H9 (cell line): ENCODE measurements around the gene GLB1L3. TPM values are rescaled to one million over a fixed set of nuclear protein-coding genes. Genes with fewer than 3 reads are reported as not detected.

Experiments
- DNase-seq: peaks from one replicate; pipeline ENCODE4 v3.0.0-alpha.2; 2017
- H2AFZ ChIP-seq: one replicate; pipeline ENCODE4 v1.6.1; 2013; ENCODE audit warnings: mild to moderate bottlenecking, low read length, control low read depth, moderate library complexity
- H2AK5ac ChIP-seq: 2 replicates; pipeline ENCODE4 v1.6.1; 2013; ENCODE audit warnings: low read length, control low read depth, mixed read lengths; ENCODE audit not compliant: insufficient read length
- H2BK120ac ChIP-seq: one replicate; pipeline ENCODE4 v1.6.1; 2013; ENCODE audit warnings: low read depth, mild to moderate bottlenecking, low read length, control low read depth, inconsistent platforms; ENCODE audit not compliant: poor library complexity, severe bottlenecking
- H2BK12ac ChIP-seq: 2 replicates; pipeline ENCODE4 v1.6.1; 2013; ENCODE audit warnings: low read length, control low read depth, mixed read lengths, low read depth; ENCODE audit not compliant: insufficient read length
- H2BK15ac ChIP-seq: 2 replicates; pipeline ENCODE4 v1.6.1; 2013; ENCODE audit warnings: low read depth, low read length, control low read depth
- H2BK20ac ChIP-seq: one replicate; pipeline ENCODE4 v1.6.1; 2013; ENCODE audit warnings: low read depth, mild to moderate bottlenecking, low read length, control low read depth, inconsistent platforms; ENCODE audit not compliant: poor library complexity, severe bottlenecking
- H2BK5ac ChIP-seq: 2 replicates; pipeline ENCODE4 v1.6.1; 2013; ENCODE audit warnings: low read length, control low read depth, mixed read lengths; ENCODE audit not compliant: insufficient read length
- H3K14ac ChIP-seq: 2 replicates; pipeline ENCODE4 v1.6.1; 2013; ENCODE audit warnings: low read length, control low read depth; ENCODE audit not compliant: insufficient read depth
- H3K18ac ChIP-seq: 2 replicates; pipeline ENCODE4 v1.6.1; 2013; ENCODE audit warnings: low read depth, mild to moderate bottlenecking, mixed read lengths, low read length, control low read depth; ENCODE audit not compliant: insufficient read length
- H3K23ac ChIP-seq: 2 replicates; pipeline ENCODE4 v1.6.1; 2013; ENCODE audit warnings: low read length, control low read depth, mixed read lengths, low read depth; ENCODE audit not compliant: insufficient read length
- H3K23me2 ChIP-seq: 2 replicates; pipeline ENCODE4 v1.6.1; 2013; ENCODE audit warnings: low read depth, mild to moderate bottlenecking, mixed read lengths, low read length, control low read depth; ENCODE audit not compliant: insufficient read length, poor library complexity, severe bottlenecking
- H3K27ac ChIP-seq: 2 replicates; pipeline ENCODE4 v1.5.1; 2013; ENCODE audit warnings: low read length, control low read depth, mixed read lengths, low read depth; ENCODE audit not compliant: insufficient read length
- H3K27me3 ChIP-seq: 2 replicates; pipeline ENCODE4 v1.6.1; 2013; ENCODE audit warnings: low read length, control low read depth, inconsistent platforms; ENCODE audit not compliant: insufficient read depth
- H3K4ac ChIP-seq: 2 replicates; pipeline ENCODE4 v1.6.1; 2013; ENCODE audit warnings: low read depth, mild to moderate bottlenecking, control low read depth, inconsistent platforms, low read length, moderate library complexity
- H3K4me1 ChIP-seq: 2 replicates; pipeline ENCODE4 v1.6.1; 2013; ENCODE audit warnings: low read length, control low read depth, inconsistent platforms; ENCODE audit not compliant: insufficient read depth
- H3K4me2 ChIP-seq: 2 replicates; pipeline ENCODE4 v1.6.1; 2013; ENCODE audit warnings: low read length, control low read depth, mixed read lengths; ENCODE audit not compliant: insufficient read length, insufficient read depth
- H3K56ac ChIP-seq: 2 replicates; pipeline ENCODE4 v1.6.1; 2013; ENCODE audit warnings: low read depth, mild to moderate bottlenecking, mixed read lengths, low read length, control low read depth; ENCODE audit not compliant: insufficient read length
- H3K79me1 ChIP-seq: 2 replicates; pipeline ENCODE4 v1.6.1; 2013; ENCODE audit warnings: low read depth, mild to moderate bottlenecking, moderate library complexity, low read length, control low read depth, inconsistent platforms; ENCODE audit not compliant: insufficient read depth, poor library complexity, severe bottlenecking
- H3K79me2 ChIP-seq: 2 replicates; pipeline ENCODE4 v1.6.1; 2013; ENCODE audit warnings: low read length, control low read depth, inconsistent platforms; ENCODE audit not compliant: insufficient read depth
- H3K9ac ChIP-seq: 2 replicates; pipeline ENCODE4 v1.6.1; 2013; ENCODE audit warnings: low read length, control low read depth, mixed read lengths; ENCODE audit not compliant: insufficient read length; ENCODE audit errors: extremely low read depth
- H3K9me3 ChIP-seq: one replicate; pipeline ENCODE4 v1.6.1; 2013; ENCODE audit warnings: low read depth, low read length, inconsistent platforms; ENCODE audit not compliant: control insufficient read depth
- H3T11ph ChIP-seq: one replicate; pipeline ENCODE4 v1.6.1; 2013; ENCODE audit warnings: mild to moderate bottlenecking, low read length, control low read depth, inconsistent platforms
- H4K20me1 ChIP-seq: one replicate; pipeline ENCODE4 v1.6.1; 2013; ENCODE audit not compliant: control insufficient read depth, insufficient read length, insufficient read depth
- H4K5ac ChIP-seq: 2 replicates; pipeline ENCODE4 v1.6.1; 2013; ENCODE audit warnings: low read depth, mild to moderate bottlenecking, mixed read lengths, low read length, control low read depth; ENCODE audit not compliant: insufficient read length
- H4K8ac ChIP-seq: replicated peaks from 2 replicates; pipeline ENCODE4 v1.6.1; 2013; ENCODE audit warnings: low read length, control low read depth, mixed read lengths, low read depth; ENCODE audit not compliant: insufficient read length
- H4K91ac ChIP-seq: 2 replicates; pipeline ENCODE4 v1.6.1; 2013; ENCODE audit warnings: low read depth, mild to moderate bottlenecking, moderate library complexity, mixed read lengths, low read length, control low read depth; ENCODE audit not compliant: insufficient read length
- H3K27ac Mint-ChIP-seq, 3 experiments: 2 replicates in 2 of 3; 3 replicates in 1 of 3; pipeline ENCODE4 v1.8.0; 2020 to 2021; ENCODE audit warnings: mixed read lengths in 3 of 3, mild to moderate bottlenecking in 1 of 3, moderate library complexity in 1 of 3
- H3K27me3 Mint-ChIP-seq: 2 replicates; pipeline ENCODE4 v1.8.0; 2021; ENCODE audit warnings: low read depth, mild to moderate bottlenecking, moderate library complexity, mixed read lengths
- H3K36me3 Mint-ChIP-seq, 3 experiments: 2 replicates in 2 of 3; 3 replicates in 1 of 3; pipeline ENCODE4 v1.8.0; 2020 to 2021; ENCODE audit warnings: low read depth in 3 of 3, mixed read lengths in 3 of 3; ENCODE audit not compliant: insufficient read depth in 1 of 3
- H3K4me1 Mint-ChIP-seq, 2 experiments: 2 replicates each; pipeline ENCODE4 v1.8.0; 2020; ENCODE audit warnings: mixed read lengths in 2 of 2
- H3K4me3 Mint-ChIP-seq, 2 experiments: 2 replicates in 1 of 2; 3 replicates in 1 of 2; pipeline ENCODE4 v1.8.0; 2020 to 2021; ENCODE audit warnings: mild to moderate bottlenecking in 2 of 2, mixed read lengths in 2 of 2, moderate library complexity in 1 of 2
- H3K9me3 Mint-ChIP-seq, 2 experiments: 2 replicates in 1 of 2; 3 replicates in 1 of 2; pipeline ENCODE4 v1.8.0; 2020; ENCODE audit warnings: mild to moderate bottlenecking in 2 of 2, mixed read lengths in 2 of 2, moderate library complexity in 1 of 2
- CTCF ChIP-seq: fragments of 200-600 bp; sonication (generic); conservative IDR thresholded peaks from 3 replicates; pipeline ENCODE4 v1.8.0; 2021; ENCODE audit warnings: antibody characterized with exemption, mild to moderate bottlenecking
- WGBS: extraction: QIAGEN DNeasy Blood & Tissue Kit; methylation state at CpG from one replicate; pipeline ENCODE4 v1.1.7; 2013; ENCODE audit warnings: missing lambda C conversion rate, low lambda C conversion rate, mixed read lengths; ENCODE audit not compliant: insufficient read length; ENCODE audit errors: extremely low coverage; 5-methylcytosine and 5-hydroxymethylcytosine counted together
- total RNA-seq: library from RNA; stranded (reverse); gene quantifications from 2 replicates; pipeline ENCODE4 v1.2.1, GENCODE V29; 2021

Gene GLB1L3
- total RNA-seq, 1 experiment from 2014 or later, result 11.2 TPM

DNA sequence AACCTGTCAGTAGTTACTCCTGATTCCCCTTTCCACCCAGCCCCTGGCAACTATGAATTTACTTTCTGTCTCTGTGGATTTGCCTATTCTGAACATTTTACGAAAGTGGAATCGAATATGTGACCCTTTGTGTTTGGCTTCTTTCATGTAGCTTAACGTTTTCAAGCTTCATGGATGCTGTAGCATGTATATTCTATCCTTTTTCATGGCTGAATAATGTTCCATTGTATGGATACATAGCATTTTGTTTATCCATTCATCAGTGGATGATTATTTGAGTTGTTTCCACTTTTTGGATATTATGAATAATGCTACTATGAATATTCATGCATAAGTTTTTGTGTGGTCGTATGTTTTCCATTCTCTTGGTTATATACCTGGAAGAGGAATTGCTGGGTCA lies 46.4 kb downstream of the GLB1L3 start:
- H2BK5ac ChIP-seq, result no peak overlapping the region
- no peaks in the 10 kb centered on the region for H3K4me1 ChIP-seq
- H4K8ac ChIP-seq, result no peak overlapping the region
- H3K4me2 ChIP-seq, result no peak overlapping the region
- H3K4ac ChIP-seq, result no peak overlapping the region
- H3K4me1 Mint-ChIP-seq, result no peaks in the 10 kb centered on the region
- no peaks in the 10 kb centered on the region for H3K79me2 ChIP-seq
- H2BK20ac ChIP-seq, result no peak overlapping the region
- no peaks in the 10 kb centered on the region for H3K9me3 ChIP-seq
- no peak overlapping the region for H3K9ac ChIP-seq
- H3K36me3 Mint-ChIP-seq, result peaks cover 18 to 33% (median 27%) of the 10 kb centered on the region in 3 experiments
- H3K27me3 Mint-ChIP-seq, result no peaks in the 10 kb centered on the region; the same call in none of the 2 replicates
- no peak overlapping the region for H3K4me3 Mint-ChIP-seq
- DNase-seq, result no peak
- H3K9me3 Mint-ChIP-seq, result no peaks in the 10 kb centered on the region; a peak in 2 of 5 replicates
- H4K91ac ChIP-seq, result no peak overlapping the region
- H2AFZ ChIP-seq, result no peak overlapping the region
- H2AK5ac ChIP-seq, result no peak overlapping the region
- no peak overlapping the region for H3K56ac ChIP-seq
- no peak overlapping the region for H3T11ph ChIP-seq
- H3K14ac ChIP-seq, result no peak overlapping the region
- no peak for TF ChIP-seq CTCF
- H3K27ac Mint-ChIP-seq, result no peak overlapping the region
- no peak overlapping the region for H3K18ac ChIP-seq
- no peak overlapping the region for H2BK15ac ChIP-seq
- H3K23ac ChIP-seq, result no peak overlapping the region
- no peaks in the 10 kb centered on the region for H4K20me1 ChIP-seq
- H3K27ac ChIP-seq, result no peak overlapping the region
- H3K79me1 ChIP-seq, result no peaks in the 10 kb centered on the region
- WGBS, result no CpG with 5 or more reads among the region's 4 CpGs
- no peak overlapping the region for H2BK120ac ChIP-seq
- no peak overlapping the region for H2BK12ac ChIP-seq
- H4K5ac ChIP-seq, result no peak overlapping the region
- no peaks in the 10 kb centered on the region for H3K23me2 ChIP-seq
- no peaks in the 10 kb centered on the region for H3K27me3 ChIP-seq
